Esophagus mucosa (tissue), 1 donor: ENCODE measurements around the gene FUT6. TPM values are rescaled to one million over a fixed set of nuclear protein-coding genes. Genes with fewer than 3 reads are reported as not detected.
"Not testable (repeated sequence)": the region's sequence is repeated elsewhere in the genome, so short reads cannot be mapped to it uniquely, and the experiment has no call there.

ENCODE experiments used
- ATAC-seq: fragments of 200-7000 bp; cut with Tn5 transposase; one replicate; pipeline ENCODE4 v1.9.1; 2020
- total RNA-seq: library from RNA; stranded (reverse); gene quantifications from one replicate; pipeline ENCODE4 v1.2.4, GENCODE V29; 2023
- donor health status: DM: yes; HTN: yes; CAD: no.

Gene FUT6
- total RNA-seq, 1 donor from 2014 or later: 56.9 TPM

DNA sequence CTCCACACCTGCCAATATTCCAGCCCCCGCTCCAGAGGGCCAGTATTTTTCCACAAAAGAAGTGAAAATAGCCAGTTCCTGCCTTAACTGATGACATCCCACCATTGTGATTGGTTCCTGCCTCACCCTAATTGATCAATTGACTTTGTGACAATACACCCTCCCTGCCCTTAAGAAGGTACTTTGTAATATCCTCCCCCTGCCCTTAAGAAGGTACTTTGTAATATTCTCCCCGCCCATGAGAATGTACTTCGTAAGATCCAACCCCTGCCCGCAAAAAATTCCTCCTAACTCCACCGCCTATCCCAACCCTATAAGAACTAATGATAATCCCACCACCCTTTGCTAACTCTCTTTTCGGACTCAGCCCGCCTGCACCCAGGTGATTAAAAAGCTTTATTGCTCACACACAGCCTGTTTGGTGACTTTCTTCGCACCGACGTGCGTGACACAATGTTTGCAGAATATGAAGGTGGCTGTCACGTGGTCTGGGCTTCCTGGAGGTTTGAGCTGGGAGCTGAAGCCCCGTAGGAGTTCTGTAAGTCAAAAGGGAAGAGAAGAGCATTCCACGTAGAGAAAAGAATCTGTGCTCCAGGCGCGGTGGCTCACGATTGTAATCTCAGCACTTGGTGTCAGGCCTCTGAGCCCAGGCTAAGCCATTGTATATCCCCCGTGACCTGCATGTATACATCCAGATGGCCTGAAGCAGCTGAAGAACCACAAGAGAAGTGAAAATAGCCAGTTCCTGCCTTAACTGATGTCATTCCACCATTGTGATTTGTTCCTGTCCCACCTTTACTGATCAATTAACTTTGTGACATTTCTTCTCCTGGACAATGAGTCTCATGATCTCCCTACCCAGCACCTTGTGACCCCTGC lies 17.9 kb upstream of the FUT6 start:
- peak; percentile 73 for ATAC-seq

DNA sequence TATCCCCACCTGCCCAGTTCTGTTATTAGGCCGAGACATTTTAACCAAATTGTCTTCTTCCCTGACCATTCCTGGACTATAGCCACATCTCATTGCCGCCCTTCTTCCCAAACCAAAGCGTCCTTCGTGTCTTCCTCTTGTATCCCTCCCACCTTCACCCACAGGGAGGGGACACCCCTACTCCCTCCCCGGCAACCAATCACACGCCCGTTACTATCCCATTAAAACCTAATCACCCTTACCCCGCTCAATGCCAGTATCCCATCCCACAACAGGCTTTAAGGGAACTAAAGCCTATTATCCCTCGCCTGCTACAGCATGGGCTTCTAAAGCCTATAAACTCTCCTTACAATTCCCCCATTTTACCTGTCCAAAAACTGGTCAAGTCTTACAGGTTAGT lies 15.6 kb upstream of the FUT6 start:
- ATAC-seq: not testable (repeated sequence)

DNA sequence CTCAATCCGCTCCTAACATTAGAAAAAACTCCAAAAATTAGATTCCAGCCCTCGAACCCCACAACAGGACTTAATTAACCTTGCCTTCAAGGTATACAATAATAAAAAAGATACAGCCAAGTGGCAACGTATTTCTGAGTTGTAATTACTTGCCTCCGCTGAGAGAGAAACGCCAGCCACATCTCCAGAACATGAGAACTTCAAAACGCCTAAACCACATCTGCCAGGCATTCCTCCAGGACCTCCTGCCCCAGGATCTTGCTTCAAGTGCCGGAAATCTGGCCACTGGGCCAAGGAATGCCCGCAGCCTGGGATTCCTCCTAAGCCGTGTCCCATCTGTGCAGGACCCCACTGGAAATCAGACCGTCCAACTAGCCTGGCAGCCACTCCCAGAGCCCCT lies 14.6 kb upstream of the FUT6 start:
- not testable (repeated sequence) for ATAC-seq

DNA sequence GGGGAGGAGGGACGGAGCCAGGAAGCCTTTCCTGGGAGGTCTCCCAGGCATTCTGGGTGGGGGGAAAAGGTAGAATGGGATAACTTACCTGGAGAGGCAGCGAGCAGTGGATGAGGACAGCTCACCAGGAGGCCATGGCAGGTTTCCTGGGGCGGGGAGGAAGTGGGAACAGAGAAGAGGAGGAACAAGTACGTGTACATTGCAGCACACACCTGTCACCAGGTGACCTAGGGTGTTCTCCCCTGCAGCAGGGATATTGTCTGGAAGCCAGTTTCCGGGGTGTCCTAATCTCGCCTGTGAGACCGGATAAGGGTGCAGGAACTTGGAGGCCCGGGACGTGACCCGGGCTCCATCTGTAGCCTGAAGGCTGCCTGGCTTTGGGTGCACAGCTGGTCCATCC lies 11.8 kb upstream of the FUT6 start, which contains the start of gene FUT3:
TSS of gene FUT3 (minus strand) at position 148 of the 400 bp plus-strand sequence.
- ATAC-seq: peak; percentile 97

DNA sequence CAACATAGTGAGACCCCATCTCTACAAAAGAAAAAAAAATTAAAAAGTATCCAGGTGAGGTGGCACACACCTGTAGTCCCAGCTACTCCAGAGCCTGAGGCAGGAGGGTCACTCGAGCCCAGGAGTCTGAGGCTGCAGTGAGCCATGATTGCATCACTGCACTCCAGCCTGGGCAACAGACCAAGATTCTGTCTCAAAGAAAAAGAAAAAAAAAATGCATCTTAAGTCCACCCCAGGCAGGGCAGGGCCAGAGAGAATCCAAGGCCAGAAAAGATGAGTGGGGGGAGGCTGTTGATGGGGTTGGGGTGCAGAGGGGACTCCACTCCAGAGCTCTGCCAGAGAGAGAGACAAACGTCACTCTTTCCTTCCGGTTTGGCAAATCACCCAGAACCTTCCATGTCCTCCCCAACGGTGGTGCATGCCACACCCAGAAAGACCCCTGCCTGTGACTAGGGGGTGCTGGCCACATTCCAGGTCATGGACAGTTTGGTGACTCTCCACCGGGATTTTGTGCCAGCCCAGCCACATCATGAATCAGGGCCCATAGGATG lies 11.3 kb upstream of the FUT6 start:
- ATAC-seq: peak; percentile 66

DNA sequence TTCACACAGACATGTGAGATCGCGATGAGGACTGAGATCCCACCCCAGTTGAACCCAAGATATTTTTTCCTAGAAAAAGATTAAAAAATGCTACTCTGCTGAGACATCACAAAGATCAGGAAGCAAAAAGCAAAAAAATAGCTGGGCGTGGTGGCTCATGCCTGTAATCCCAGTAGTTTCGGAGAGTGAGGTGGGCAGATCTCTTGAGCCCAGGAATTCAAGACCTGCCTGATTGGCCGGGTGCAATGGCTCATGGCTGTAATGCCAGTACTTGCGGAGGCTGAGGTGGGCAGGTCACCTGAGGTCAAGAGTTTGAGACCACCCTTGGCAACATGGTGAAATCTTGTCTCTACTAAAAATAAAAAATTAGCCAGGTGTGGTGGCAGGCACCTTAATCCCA lies 10.7 kb upstream of the FUT6 start:
- peak; percentile 64 for ATAC-seq

DNA sequence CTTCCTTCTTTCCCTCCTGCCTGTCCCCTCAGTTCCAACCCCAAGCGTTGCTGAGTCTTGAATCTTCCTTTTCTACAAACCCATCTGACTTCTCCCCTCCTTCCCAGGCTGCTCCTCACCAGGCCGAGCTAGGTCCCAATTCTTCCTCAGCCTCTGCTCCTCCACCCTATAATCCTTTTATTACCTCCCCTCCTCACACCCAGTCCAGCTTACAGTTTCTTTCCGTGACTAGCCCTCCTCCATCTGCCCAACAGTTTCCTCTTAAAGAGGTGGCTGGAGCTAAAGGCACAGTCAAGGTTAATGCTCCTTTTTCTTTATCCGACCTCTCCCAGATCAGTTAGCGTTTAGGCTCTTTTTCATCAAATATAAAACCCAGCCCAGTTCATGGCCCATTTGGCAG lies 9.1 kb upstream of the FUT6 start:
- ATAC-seq: not testable (repeated sequence)

DNA sequence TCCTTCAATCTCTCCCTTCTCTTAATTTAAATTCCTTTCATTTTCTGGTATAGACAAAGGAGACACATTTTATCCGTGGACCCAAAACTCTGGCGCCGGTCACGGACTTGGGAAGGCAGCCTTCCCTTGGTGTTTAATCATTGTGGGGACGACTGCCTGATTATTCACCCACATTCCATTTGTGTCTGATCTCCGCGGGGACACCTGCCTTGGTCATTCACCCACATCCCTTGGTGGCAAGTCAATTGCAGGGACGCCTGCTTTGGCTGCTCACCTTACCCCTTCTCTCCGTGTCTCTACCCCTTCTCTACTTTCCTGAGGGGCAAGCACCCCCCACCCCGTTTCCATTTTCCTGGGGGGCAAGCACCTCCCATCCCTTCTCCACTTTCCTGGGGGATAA lies 8.3 kb upstream of the FUT6 start:
- ATAC-seq: not testable (repeated sequence)

DNA sequence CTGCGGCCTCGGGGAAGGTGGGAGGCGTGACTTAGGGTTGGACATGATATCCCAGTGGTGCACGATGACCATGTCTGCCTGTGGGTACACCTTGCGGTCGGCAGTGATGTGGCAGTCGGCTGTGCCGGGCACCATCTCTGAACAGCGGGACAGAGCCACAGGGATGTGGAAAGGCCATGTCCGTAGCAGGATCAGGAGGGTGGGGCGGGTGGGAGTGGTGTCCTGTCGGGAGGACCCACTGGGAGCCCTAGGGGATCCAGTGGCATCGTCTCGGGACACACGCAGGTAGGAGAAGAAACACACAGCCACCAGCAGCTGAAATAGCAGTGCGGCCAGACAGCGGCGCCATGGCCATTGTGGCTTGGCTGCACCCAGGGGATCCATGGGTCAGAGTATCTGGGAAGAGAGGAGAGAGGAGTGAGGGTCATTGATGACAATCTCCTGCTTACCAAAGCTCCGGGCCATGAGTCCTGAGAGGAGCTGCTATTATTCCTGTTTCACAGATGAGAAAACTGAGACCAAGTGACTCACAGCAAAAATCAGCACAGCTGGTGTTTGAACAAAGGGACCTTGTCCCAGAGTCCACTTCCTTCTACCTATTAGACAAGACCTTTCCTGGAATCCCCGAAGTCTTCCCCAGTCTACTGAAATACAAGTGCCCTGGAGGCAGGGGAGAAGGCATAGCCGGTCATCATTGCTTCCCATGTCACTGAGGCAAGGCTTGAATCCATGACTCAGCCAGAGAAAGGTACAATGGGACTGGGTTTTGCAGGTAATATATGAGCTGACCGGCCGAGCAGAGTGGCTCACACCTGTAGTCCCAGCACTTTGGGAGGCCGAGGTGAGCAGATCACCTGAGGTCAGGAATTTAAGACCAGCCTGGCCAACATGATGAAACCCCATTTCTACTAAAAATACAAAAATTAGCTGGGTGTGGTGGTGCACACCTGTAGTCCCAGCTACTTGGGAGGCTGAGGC lies 5.2 kb upstream of the FUT6 start:
- peak; percentile 36 for ATAC-seq

DNA sequence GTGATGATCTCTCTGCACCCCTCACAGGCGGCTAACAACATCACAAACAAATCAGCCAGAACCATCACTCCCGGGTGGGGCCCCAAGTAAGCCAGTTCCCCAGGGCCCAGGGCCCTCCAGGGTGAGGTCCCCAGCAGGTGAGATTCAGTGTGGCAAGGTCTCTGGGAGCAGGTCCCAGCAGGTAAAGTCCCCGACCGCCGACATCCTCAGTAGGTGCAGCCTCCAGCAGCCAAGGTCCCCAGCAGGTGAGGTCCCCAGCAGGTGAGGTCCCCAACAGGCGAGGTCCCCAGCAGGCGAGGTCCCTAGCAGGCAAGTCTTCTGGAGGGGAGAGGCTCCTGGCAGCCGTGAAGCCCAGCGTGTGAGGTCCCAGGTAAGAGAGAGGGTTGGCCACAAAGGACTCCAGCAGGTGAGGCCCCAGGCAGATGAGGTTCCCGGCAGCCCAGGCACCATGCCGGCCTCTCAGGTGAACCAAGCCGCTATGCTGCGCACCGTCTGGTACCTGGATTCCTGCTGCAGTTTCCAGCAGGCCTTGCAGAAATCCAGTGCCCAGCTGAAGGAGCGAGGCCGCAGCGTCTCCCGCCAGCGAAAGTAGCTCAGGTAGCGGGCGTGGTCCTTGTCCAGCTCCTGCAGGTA lies 3.9 kb upstream of the FUT6 start:
- ATAC-seq: no peak

DNA sequence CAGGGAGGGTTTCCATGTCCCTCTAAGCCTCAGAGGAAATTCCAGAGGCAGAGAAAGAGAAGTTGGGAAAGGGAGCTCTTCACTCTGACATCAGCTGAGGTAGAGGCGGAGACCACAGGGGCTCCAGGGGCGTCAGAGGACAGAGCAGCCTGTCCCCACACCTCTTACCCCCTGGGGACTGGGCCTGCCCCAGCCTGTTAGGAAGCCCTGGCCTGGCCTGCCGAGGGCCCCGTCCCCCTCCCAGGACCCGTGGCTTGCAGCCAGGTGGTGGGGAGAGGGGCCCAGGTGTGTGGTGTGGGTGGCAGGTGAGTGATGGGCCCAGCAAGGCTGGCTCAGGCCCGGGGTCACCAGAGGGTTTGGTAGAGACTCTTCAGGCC lies 2.2 kb upstream of the FUT6 start:
- ATAC-seq: not testable (repeated sequence)

DNA sequence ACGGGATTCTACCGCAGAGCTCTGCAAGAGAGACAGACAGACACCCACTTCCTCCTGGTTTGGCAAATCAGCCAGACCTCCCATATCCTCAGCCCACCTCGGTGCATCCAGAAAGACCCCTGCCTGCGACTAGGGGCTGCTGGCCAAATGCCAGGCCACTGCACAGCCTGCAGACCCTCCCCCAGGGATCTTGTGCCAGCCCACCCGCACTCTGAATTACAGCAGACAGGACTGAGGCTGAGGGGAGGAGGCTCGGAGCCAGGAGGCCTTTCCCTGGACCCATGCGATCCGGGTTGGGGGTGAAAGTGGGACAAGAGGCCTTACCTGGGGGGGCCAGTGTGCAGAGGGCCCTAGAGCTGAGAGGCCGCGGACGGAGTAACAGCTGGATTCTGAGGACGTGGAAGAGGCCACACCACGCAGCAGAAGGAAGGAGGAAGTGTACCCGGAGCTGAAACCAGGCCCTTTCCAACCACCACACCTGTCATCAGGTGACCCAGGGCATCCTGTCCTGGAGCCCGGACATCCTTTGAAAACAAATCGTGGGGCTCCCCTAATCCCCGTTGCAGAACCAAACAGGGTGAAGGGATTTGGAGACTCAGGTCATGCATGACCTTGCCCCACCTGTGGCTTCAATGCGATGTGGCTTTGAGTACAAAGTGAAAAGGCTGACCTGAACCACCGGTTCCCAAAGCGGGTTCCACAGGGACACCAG lies 993 bp downstream of the FUT6 start:
- ATAC-seq: peak; percentile 82

DNA sequence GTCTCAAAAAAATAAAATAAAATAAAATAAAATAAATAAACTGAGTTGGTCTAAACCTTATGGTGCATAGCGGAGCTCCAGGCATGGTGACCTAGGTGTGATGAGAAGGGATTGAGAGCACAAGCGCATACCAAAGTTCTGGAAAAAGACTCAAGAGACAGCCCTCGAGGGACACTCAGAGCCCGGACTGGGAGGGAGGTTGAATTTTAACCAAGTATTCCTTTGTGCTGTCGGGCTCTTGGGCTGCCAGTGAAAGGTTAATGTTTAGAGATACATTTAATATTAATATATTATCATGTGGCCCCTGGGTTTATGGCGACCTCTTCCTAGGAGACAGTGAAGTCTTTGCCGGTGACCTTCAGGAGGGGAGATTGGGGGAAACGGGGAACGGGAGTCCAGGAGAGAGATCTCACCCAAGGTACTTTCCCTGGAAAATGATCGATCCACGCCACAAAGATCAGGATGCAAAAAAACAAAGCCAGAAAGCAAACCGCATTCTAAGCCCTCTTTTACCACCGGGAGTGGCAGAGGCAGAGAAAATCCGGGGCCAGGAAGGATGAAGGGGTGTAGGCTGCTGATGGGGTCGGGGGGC lies 1.6 kb downstream of the FUT6 start:
- ATAC-seq: no peak

DNA sequence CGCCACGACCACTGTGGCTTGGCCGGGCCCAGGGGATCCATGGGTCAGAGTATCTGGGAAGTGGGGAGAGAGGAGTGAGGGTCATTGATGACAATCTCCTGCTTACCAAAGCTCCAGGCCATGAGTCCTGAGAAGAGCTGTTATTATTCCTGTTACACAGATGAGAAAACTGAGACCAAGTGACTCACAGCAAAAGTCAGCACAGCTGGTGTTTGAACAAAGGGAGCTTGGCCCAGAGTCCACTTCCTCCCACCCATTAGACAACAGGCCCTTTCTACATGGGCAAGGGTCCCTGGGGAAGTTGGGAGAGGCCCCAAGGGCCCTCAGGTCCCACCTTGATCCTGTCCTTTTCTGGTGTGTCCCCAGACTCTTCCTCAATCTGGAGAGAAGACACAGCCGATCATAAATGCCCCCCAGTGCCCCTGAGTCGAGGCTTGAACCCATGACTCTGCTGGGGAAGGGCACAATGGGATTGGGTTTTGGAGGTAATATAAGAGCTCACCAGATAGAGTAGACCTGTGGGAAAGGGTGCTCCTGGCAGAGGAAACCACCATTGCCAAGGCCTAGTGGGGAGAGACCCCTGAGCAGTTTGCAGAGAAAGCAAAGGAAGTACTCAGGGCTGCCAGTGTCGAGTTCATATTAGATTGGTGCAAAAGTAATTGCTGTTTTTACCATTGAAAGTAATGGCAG lies 6.8 kb downstream of the FUT6 start:
- no peak for ATAC-seq

DNA sequence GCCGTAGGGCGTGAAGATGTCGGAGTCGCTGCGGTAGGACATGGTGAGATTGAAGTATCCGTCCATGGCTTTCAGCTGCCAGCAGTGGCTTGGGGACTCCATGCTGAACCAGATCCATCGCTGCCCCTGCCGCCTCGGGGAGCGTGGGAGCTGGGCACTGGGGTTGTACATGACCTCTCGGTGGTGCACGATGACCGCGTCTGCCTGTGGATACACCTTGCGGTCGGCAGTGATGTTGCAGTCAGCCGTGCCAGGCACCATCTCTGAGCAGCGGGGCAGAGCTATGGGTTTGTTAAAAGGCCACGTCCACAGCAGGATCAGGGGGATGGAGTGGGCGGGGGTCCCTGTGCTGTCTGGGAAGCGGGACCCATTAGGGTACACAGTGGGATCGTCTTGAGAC lies 7.4 kb downstream of the FUT6 start:
- ATAC-seq: no peak

DNA sequence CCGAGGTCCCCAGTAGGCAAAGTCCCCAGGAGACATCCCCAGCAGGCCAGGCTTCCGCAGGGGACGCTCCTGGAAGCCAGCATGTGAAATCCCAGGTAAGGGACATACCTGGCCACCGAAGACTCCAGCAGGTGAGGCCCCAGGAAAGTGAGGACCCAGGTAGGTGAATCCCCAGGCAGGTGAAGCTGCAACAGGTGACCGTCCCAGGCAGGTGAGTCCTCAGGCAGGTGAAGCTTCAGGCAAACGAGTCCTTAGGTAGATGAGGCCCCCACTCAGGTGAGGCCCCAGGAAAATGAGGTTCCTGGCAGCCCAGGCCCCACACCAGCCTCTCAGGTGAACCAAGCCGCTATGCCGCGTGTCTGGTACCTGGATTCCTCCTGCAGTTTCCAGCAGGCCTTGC lies 8.3 kb downstream of the FUT6 start:
- no peak for ATAC-seq

DNA sequence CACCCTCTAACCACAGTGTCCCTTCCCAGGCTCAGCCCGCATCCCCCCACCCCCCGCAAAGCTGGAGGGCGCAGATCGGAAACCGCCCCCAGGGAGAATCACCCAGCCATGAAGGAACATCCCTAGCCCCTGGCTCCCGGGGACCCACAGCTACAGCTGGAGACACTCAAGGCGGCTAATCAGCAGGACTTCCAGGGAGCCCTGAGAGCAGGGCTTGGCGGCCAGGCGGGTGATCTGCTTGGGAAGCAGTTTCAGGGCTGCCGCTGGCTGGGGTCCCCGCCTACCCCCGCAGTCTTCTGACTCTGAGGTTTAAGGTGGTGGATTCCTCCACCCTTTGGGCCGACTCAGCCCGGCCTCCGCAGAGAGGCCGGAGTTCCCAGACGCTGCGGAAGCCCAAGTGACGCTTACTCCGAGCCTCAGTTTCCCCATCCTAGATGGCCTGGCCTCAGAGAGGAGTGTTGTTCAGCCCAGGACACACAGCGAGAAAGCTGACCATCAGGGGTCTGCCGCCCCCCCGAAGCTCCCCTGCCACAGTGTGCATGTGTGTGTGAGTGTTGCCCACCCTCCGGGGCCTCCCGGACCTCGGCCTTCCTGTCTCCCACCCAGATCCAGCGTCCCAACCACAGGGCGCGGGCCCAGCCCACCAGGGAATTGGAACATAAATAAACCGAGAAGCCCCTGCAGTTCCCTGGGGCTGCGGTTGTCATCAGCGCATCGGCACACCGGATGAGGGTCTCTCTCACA lies 9.8 kb downstream of the FUT6 start:
- no peak for ATAC-seq

DNA sequence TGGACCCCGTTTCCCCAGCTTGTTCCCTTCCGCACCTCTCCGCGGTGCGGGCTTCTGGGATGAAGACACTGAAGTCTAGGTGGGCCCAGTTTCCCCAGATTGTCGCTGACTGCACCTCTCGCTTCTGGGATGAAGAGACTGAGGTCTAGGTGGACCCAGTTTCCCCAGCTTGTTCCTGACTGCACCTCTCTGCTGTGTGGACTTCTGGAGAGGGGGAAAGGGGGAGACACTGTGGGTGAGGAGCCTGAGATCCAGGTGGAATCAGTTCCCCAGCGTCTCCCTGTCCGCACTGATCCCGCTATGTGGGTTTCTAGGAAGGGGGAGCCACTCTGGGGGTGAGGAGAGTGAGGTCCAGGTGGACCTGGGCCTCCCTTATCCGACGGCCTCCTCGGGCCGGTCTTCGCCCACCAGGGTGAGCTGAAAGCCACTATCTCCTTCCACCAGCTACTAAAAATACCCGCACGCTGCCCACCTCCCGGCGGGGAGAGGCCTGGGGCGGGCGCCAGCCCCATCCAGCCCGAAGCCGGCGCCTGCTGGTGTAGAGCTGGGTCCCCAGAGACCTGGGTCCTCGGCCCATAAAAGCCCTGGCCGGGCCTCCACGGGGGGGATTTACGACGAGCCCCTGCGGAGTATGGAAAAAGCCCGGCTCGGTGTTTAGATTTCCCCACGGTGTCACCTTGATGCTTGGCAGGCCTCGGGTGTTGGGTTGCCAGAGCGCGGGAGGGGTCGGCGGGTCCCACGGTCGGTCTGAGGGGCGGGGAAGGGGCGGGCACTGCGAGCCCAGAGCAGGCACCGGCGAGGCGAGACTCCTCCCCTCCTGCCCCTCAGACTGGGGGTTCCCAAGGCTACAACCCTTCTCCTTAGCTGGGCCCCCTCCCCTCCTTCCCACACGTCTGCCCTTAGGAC lies 10.6 kb downstream of the FUT6 start:
- no peak for ATAC-seq
